IPS DF 4.7 (cell line): ENCODE results near the gene LURAP1L.
"Not testable (repeated sequence)": the region's sequence is repeated elsewhere in the genome, so short reads cannot be mapped to it uniquely, and the experiment has no call there.

Source experiments
- DNase-seq: peaks from one replicate; pipeline ENCODE4 v3.0.0-alpha.2; 2013; ENCODE audit warnings: low spot score; ENCODE audit errors: extremely low read depth

The LURAP1L gene

DNA sequence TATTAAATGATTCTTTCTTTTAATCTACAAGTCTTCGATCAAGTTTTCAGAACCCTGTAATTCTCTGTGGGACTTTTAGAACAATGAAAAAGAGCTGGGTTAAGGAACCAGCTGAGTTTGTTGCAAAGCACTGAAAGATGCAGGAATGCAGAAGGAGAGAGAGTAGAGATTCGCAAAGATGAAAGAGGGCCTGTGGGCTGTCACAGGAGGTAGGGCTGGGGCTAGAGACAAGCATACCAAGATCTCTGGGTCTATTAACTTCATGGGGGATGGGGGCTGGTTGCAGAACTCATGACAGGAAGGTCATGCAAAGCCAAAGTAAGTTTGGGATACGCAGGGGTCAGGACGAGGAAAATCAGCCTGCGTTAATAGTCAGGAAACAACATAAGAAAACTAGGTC, 81.8 kb downstream of the LURAP1L start:
- DNase-seq: no peak

- DNase-seq: no peak
Observed at GRCh38 chr9:12859704-12860251, 85.0 kb downstream of the LURAP1L start.

GRCh38 chr9:12860998-12861397, 86.2 kb downstream of the LURAP1L start:
- no peak for DNase-seq

DNA sequence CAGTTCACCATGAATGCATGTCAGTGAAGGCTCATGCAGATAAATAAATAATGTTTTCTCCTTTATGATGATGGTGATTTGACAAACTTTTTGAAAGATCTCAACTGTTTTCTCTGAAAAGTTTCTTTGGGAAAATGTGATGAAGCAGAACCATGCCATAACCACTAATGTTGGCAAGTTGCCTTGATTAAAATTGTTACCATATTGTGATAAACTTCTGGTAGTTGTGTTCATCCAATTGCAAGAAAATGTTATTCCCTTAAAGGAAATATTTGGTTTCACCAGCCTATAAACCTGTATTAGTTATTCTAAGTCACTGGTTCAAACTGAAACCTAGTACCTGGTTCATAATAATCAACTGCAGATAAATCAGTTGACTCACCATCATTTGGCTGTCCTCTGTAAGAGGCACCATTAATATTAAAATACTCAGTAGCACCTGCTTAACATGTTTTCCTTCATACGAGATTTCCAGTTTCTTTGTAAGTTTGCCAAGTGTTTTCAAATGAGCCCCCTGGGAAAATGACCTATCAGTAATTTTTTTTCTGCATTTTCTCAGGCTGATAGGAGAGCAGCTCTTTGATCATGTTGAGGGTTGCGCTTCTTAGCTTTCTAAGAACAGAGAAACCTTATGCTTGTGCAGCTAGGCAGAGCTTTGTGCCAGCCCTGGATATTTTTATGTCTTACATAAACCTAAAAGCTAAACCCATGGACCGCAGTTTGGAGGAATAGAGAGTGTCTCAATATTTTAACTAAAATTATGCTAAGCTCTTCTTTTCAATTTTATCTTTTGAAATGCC, 88.0 kb downstream of the LURAP1L start:
- DNase-seq: no peak

- DNase-seq: no peak
Observed at GRCh38 chr9:12863618-12864017, 88.8 kb downstream of the LURAP1L start.

DNA sequence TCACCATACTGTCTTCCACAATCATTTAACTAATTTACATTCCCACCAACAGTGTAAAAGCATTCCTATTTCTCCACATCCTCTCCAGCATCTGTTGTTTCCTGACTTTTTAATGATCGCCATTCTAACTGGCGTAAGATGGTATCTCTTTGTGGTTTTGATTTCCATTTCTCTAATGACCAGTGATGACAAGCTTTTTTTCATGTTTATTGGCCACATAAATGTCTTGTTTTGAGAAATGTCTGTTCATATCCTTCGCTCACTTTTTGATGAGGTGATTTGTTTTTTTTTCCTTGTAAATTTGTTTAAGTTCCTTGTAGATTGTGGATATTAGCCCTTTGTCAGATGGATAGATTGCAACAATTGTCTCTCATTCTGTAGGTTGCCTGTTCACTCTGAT, 90.6 kb downstream of the LURAP1L start:
- not testable (repeated sequence) for DNase-seq
